GM06990 (cell line): ENCODE data around the gene ULK4.

Experiments
- DNase-seq: peaks from one replicate; pipeline ENCODE4 v3.0.0-alpha.2; 2011; ENCODE audit not compliant: insufficient read length; ENCODE audit errors: extremely low read depth
- H3K27me3 ChIP-seq: replicated peaks from 2 replicates; pipeline ENCODE4 v1.6.0; 2011; ENCODE audit warnings: low read length; ENCODE audit not compliant: control insufficient read depth, insufficient read depth
- H3K36me3 ChIP-seq: 2 replicates; pipeline ENCODE4 v1.5.1; 2011; ENCODE audit warnings: low read length; ENCODE audit not compliant: control insufficient read depth, insufficient read depth
- H3K4me3 ChIP-seq: replicated peaks from 2 replicates; pipeline ENCODE4 v1.5.1; 2011; ENCODE audit warnings: low read depth, mild to moderate bottlenecking, control low read depth, low read length
- CTCF ChIP-seq: IDR thresholded peaks from 2 replicates; pipeline ENCODE4 v1.5.1; 2011; ENCODE audit warnings: low read length, control low read depth, mild to moderate bottlenecking, inconsistent platforms; ENCODE audit not compliant: insufficient read depth, poor library complexity, severe bottlenecking

The ULK4 gene

GRCh38 chr3:41317298-41317697, 644.6 kb downstream of the ULK4 start:
- Histone ChIP-seq H3K4me3 (no peak overlapping the region), H3K27me3 (no peaks in the 10 kb centered on the region), H3K36me3 (no peaks in the 10 kb centered on the region)
- DNase-seq = no peak
- TF ChIP-seq CTCF = no peak

DNA sequence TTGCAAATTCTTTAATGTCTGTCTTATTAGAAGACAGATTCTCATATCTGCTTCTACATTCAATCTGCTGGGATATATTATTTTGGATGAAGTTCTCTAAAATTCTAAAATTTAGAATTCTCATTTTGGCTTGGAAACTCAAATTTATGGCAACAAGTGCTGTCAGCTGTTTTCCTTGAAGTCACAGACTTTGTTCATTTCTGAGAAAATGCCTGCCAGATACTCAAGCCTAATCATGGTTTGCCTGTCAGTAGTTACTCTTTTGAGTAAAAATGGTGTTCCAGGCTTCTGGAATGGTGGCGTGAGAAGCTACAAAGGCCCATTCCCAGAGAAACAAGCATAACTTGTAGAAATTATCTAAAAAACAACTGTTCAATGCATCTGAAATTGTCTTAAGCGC, 646.8 kb downstream of the ULK4 start:
- DNase-seq = no peak

GRCh38 chr3:41308119-41308518, 653.8 kb downstream of the ULK4 start:
- Histone ChIP-seq H3K4me3 (no peak overlapping the region), H3K36me3 (no peaks in the 10 kb centered on the region), H3K27me3 (no peaks in the 10 kb centered on the region)
- DNase-seq = no peak
- TF ChIP-seq CTCF = no peak

More for the DNA sequence above, 646.8 kb downstream of the ULK4 start:
- no peak overlapping the region for H3K4me3 ChIP-seq
- TF ChIP-seq CTCF = no peak
- no peaks in the 10 kb centered on the region for H3K27me3 ChIP-seq
- no peaks in the 10 kb centered on the region for H3K36me3 ChIP-seq

DNA sequence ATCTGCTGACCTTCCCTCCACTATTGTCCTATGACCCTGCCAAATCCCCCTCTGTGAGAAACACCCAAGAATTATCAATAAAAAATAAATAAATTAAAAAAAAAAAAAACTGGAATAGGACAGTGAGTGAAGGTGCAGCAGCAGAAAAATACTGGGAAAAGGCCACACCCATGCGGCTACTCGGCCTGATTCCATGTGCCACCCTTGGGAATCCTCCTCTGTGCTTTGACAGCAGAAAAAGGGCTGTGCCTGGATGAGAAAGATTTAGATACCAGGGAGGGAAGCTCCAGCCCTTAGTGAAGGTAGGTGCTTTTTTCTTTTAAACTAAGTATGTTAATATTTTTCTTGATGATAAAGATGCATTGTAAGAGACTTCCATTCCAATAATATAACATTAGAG, 654.8 kb downstream of the ULK4 start:
- no peak for DNase-seq
- TF ChIP-seq CTCF = no peak
- H3K27me3 ChIP-seq = no peaks in the 10 kb centered on the region
- no peaks in the 10 kb centered on the region for H3K36me3 ChIP-seq
- no peak overlapping the region for H3K4me3 ChIP-seq

- Histone ChIP-seq H3K27me3 (no peaks in the 10 kb centered on the region; the same call in 1 of the 2 replicates), H3K4me3 (no peak overlapping the region), H3K36me3 (no peaks in the 10 kb centered on the region)
- no peak for DNase-seq
- TF ChIP-seq CTCF = no peak
Measured at GRCh38 chr3:41304593-41304992, 657.3 kb downstream of the ULK4 start.

DNA sequence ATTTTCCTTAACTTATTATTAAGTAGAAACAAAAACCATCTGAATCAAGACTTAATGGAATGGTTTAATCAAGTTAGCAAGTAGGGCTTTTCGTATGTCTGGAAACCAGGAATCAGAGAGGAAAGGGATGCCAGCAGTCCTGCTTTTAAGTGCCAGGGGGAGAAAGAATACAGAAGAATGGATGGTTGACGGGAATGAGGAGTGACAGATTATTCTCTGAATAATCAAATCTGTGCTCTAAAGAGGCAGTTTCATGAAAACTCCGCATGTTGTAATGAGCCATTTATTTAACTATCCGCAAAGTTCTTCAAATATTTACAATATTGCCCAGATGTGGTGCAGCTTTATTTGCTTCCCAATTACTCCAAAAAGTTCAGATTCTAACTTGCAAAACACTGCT, 659.6 kb downstream of the ULK4 start:
- no peak overlapping the region for H3K4me3 ChIP-seq
- TF ChIP-seq CTCF = no peak
- H3K27me3 ChIP-seq = no peaks in the 10 kb centered on the region; the same call in 1 of the 2 replicates
- DNase-seq = no peak
- H3K36me3 ChIP-seq = no peaks in the 10 kb centered on the region
